ENCODE measurements around the gene POP4. TPM values are rescaled to one million over a fixed set of nuclear protein-coding genes. Genes with fewer than 3 reads are reported as not detected.

Gene POP4
- total and polyA plus RNA-seq, 9 of the 15 experiments (the other 6 are each of a cell fraction or from before 2014, with no cell fraction given), result 42.1 to 128 (median 99.0) TPM

DNA sequence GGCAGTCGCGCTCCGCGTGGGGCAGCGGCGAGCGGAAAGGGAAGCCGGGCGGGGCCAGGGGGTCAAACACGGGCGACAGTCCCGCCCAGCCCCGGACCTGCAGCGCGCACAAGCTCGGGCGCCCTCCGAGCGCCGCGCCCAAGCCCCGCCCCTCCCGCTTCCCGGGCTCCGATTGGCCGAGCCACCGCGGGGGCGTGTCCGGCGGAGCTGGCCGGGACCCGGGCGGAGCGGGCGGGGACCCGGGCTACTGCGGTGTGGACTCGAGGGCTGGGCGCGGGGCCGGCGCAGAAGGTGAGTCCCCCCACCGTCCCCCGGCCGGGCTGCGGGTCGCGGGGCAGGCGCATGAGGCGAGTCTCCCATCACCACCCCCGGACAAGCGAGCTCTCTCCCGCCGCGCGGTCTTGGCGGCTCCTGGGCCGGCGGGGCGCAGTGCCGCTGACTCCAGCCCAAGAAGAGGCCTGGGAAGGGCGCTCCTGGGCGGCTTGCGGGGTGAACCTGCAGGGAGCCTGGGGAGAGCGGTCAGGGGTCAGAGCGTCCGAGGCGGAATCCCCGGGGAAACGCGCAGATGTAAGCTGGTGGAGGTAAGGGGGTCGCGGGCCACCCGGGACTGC lies 59.2 kb downstream of the POP4 start, which contains the start of gene PLEKHF1 (continued):
- TF ChIP-seq MXI1 (IDR thresholded peaks at IDR 0.05; ENCODE audit: low read depth, low read length), result no peak
- peak; percentile 68 for TF ChIP-seq CCNT2 (IDR thresholded peaks at IDR 0.05; ENCODE audit: borderline replicate concordance, extremely low read depth, insufficient read length, low read depth, low read length)
- no peak for TF ChIP-seq ZNF24 (IDR thresholded peaks at IDR 0.05)
- TF ChIP-seq, protein P1, sequence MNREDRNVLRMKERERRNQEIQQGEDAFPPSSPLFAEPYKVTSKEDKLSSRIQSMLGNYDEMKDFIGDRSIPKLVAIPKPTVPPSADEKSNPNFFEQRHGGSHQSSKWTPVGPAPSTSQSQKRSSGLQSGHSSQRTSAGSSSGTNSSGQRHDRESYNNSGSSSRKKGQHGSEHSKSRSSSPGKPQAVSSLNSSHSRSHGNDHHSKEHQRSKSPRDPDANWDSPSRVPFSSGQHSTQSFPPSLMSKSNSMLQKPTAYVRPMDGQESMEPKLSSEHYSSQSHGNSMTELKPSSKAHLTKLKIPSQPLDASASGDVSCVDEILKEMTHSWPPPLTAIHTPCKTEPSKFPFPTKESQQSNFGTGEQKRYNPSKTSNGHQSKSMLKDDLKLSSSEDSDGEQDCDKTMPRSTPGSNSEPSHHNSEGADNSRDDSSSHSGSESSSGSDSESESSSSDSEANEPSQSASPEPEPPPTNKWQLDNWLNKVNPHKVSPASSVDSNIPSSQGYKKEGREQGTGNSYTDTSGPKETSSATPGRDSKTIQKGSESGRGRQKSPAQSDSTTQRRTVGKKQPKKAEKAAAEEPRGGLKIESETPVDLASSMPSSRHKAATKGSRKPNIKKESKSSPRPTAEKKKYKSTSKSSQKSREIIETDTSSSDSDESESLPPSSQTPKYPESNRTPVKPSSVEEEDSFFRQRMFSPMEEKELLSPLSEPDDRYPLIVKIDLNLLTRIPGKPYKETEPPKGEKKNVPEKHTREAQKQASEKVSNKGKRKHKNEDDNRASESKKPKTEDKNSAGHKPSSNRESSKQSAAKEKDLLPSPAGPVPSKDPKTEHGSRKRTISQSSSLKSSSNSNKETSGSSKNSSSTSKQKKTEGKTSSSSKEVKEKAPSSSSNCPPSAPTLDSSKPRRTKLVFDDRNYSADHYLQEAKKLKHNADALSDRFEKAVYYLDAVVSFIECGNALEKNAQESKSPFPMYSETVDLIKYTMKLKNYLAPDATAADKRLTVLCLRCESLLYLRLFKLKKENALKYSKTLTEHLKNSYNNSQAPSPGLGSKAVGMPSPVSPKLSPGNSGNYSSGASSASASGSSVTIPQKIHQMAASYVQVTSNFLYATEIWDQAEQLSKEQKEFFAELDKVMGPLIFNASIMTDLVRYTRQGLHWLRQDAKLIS (CRISPR knock-in tag; IDR thresholded peaks at IDR 0.05), result no peak
- no peak for TF ChIP-seq PML (IDR thresholded peaks at IDR 0.05; ENCODE audit: low read length)
- no peak for TF ChIP-seq ZNF232 (CRISPR knock-in tag; IDR thresholded peaks at IDR 0.05)
- TF ChIP-seq HLTF (IDR thresholded peaks at IDR 0.05), result no peak
- TF ChIP-seq MAZ (CRISPR knock-in tag; conservative IDR thresholded peaks at IDR 0.05 in 1 of 2, IDR thresholded peaks at IDR 0.05 in 1 of 2), result peak; percentile 75 to 80
- TF ChIP-seq, protein P2, sequence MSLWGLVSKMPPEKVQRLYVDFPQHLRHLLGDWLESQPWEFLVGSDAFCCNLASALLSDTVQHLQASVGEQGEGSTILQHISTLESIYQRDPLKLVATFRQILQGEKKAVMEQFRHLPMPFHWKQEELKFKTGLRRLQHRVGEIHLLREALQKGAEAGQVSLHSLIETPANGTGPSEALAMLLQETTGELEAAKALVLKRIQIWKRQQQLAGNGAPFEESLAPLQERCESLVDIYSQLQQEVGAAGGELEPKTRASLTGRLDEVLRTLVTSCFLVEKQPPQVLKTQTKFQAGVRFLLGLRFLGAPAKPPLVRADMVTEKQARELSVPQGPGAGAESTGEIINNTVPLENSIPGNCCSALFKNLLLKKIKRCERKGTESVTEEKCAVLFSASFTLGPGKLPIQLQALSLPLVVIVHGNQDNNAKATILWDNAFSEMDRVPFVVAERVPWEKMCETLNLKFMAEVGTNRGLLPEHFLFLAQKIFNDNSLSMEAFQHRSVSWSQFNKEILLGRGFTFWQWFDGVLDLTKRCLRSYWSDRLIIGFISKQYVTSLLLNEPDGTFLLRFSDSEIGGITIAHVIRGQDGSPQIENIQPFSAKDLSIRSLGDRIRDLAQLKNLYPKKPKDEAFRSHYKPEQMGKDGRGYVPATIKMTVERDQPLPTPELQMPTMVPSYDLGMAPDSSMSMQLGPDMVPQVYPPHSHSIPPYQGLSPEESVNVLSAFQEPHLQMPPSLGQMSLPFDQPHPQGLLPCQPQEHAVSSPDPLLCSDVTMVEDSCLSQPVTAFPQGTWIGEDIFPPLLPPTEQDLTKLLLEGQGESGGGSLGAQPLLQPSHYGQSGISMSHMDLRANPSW (CRISPR knock-in tag; IDR thresholded peaks at IDR 0.05), result no peak
- TF ChIP-seq NBN (IDR thresholded peaks at IDR 0.05; ENCODE audit: low read depth), result no peak
- no peak for TF ChIP-seq ZNF146 (CRISPR knock-in tag; IDR thresholded peaks at IDR 0.05; ENCODE audit: unreplicated experiment)
- no peak for TF ChIP-seq HNRNPLL (IDR thresholded peaks at IDR 0.05; ENCODE audit: low read depth, low read length, poor library complexity, severe bottlenecking)
- TF ChIP-seq SIRT6 (IDR thresholded peaks at IDR 0.05; ENCODE audit: low read depth, low read length), result no peak
- TF ChIP-seq ZNF174 (CRISPR knock-in tag; IDR thresholded peaks at IDR 0.05), result no peak
- TF ChIP-seq, protein P3, sequence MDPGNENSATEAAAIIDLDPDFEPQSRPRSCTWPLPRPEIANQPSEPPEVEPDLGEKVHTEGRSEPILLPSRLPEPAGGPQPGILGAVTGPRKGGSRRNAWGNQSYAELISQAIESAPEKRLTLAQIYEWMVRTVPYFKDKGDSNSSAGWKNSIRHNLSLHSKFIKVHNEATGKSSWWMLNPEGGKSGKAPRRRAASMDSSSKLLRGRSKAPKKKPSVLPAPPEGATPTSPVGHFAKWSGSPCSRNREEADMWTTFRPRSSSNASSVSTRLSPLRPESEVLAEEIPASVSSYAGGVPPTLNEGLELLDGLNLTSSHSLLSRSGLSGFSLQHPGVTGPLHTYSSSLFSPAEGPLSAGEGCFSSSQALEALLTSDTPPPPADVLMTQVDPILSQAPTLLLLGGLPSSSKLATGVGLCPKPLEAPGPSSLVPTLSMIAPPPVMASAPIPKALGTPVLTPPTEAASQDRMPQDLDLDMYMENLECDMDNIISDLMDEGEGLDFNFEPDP (CRISPR knock-in tag; IDR thresholded peaks at IDR 0.05), result no peak
- TF ChIP-seq SMARCA5 (IDR thresholded peaks at IDR 0.05), result no peak
- TF ChIP-seq GATAD2A (IDR thresholded peaks at IDR 0.05), result no peak
- TF ChIP-seq, protein P4, sequence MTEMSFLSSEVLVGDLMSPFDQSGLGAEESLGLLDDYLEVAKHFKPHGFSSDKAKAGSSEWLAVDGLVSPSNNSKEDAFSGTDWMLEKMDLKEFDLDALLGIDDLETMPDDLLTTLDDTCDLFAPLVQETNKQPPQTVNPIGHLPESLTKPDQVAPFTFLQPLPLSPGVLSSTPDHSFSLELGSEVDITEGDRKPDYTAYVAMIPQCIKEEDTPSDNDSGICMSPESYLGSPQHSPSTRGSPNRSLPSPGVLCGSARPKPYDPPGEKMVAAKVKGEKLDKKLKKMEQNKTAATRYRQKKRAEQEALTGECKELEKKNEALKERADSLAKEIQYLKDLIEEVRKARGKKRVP (CRISPR knock-in tag; IDR thresholded peaks at IDR 0.05), result no peak

All from K562 (cell line).